Central memory CD4-positive, alpha-beta T cell (primary cell): ENCODE measurements around the gene PPP1R37.

Experiments
- DNase-seq: peaks from one replicate; pipeline ENCODE4 v3.0.0; 2022

PPP1R37 gene

GRCh38 chr19:45156751-45157150, 63.8 kb downstream of the PPP1R37 start:
- DNase-seq = no peak

- DNase-seq = no peak
Observed at GRCh38 chr19:45158503-45159209, 65.7 kb downstream of the PPP1R37 start.

- no peak for DNase-seq
Observed at GRCh38 chr19:45159210-45159970, 66.4 kb downstream of the PPP1R37 start.

GRCh38 chr19:45159971-45160324, 67.0 kb downstream of the PPP1R37 start:
- DNase-seq = no peak

- DNase-seq = no peak
Observed at GRCh38 chr19:45160870-45161737, 68.1 kb downstream of the PPP1R37 start, which contains the start of gene NKPD1. TSS of gene NKPD1 (minus strand) at chr19:45160982. CDS start at chr19:45160150, 832 bp downstream.

GRCh38 chr19:45161738-45162607, 69.0 kb downstream of the PPP1R37 start:
- no peak for DNase-seq

GRCh38 chr19:45162608-45163143, 69.7 kb downstream of the PPP1R37 start:
- no peak for DNase-seq

- DNase-seq = no peak
Observed at GRCh38 chr19:45163156-45163555, 70.2 kb downstream of the PPP1R37 start.

GRCh38 chr19:45163751-45164460, 70.9 kb downstream of the PPP1R37 start:
- no peak for DNase-seq

- DNase-seq = peak; percentile 57
Observed at GRCh38 chr19:45164577-45165335, 71.8 kb downstream of the PPP1R37 start.

- no peak for DNase-seq
Observed at GRCh38 chr19:45166723-45167252, 73.8 kb downstream of the PPP1R37 start.

GRCh38 chr19:45168767-45169351, 75.9 kb downstream of the PPP1R37 start:
- no peak for DNase-seq

GRCh38 chr19:45169602-45170001, 76.6 kb downstream of the PPP1R37 start:
- DNase-seq = no peak

- DNase-seq = no peak
Observed at GRCh38 chr19:45170146-45171106, 77.4 kb downstream of the PPP1R37 start.

- peak; percentile 61 for DNase-seq
Observed at GRCh38 chr19:45171211-45171623, 78.2 kb downstream of the PPP1R37 start.

GRCh38 chr19:45172173-45172572, 79.2 kb downstream of the PPP1R37 start:
- DNase-seq = peak; percentile 24

- no peak for DNase-seq
Observed at GRCh38 chr19:45172611-45173208, 79.7 kb downstream of the PPP1R37 start.

GRCh38 chr19:45173816-45174215, 80.8 kb downstream of the PPP1R37 start:
- no peak for DNase-seq
